Activated B cell treated with CpG ODN at 0.5 μM for 24 hours (primary cell): Measurements from ENCODE around the gene GCNA. TPM values are rescaled to one million over a fixed set of nuclear protein-coding genes. Genes with fewer than 3 reads are reported as not detected.
"Not testable (repeated sequence)": the region's sequence is repeated elsewhere in the genome, so short reads cannot be mapped to it uniquely, and the experiment has no call there.

ENCODE experiments used
- ATAC-seq: fragments of 200-7000 bp; cut with Tn5 transposase; one replicate; pipeline ENCODE4 v1.10.0; 2021; ENCODE audit warnings: low read depth, mild to moderate bottlenecking, moderate library complexity
- CTCF ChIA-PET: fragments of 350-600 bp; sonication (Branson Sonifier 250); formaldehyde crosslinking; loops from one replicate; lab custom pipeline; 2021; ENCODE audit warnings: antibody characterized with exemption; lab: Charles Lee
- POLR2A ChIA-PET: fragments of 350-600 bp; sonication (Branson Sonifier 250); formaldehyde crosslinking; loops from one replicate; lab custom pipeline; 2021; ENCODE audit warnings: antibody characterized with exemption; lab: Charles Lee
- DNase-seq: peaks from one replicate; pipeline ENCODE4 v3.0.0; 2022
- H3K27ac Mint-ChIP-seq: one replicate; pipeline ENCODE4 v1.8.0; 2020; ENCODE audit warnings: mixed read lengths
- H3K27me3 Mint-ChIP-seq: one replicate; pipeline ENCODE4 v1.8.0; 2021; ENCODE audit warnings: mixed read lengths
- H3K36me3 Mint-ChIP-seq: one replicate; pipeline ENCODE4 v1.8.0; 2021; ENCODE audit warnings: low read depth, mixed read lengths
- H3K4me1 Mint-ChIP-seq: one replicate; pipeline ENCODE4 v1.8.0; 2021; ENCODE audit warnings: mixed read lengths
- H3K4me3 Mint-ChIP-seq: one replicate; pipeline ENCODE4 v1.8.0; 2020; ENCODE audit warnings: mild to moderate bottlenecking, mixed read lengths
- H3K9me3 Mint-ChIP-seq: one replicate; pipeline ENCODE4 v1.8.0; 2020; ENCODE audit warnings: mixed read lengths
- intact Hi-C: fragments of 100-400 bp; cut with micrococcal nuclease; formaldehyde crosslinking; loops from one replicate; pipeline ENCODE4 v1.15.1; 2024
- total RNA-seq: library from RNA; stranded (reverse); gene quantifications from 2 replicates; pipeline ENCODE4 v1.2.3, GENCODE V29; 2022
- TF ChIP-seq, protein P1 (sequence below): fragments of 200-600 bp; IDR thresholded peaks from one replicate; pipeline ENCODE4 v1.8.0; 2022; ENCODE audit warnings: antibody characterized with exemption, mild to moderate bottlenecking

Gene GCNA
- total RNA-seq, 1 donor from 2014 or later: 4.1 TPM

DNA sequence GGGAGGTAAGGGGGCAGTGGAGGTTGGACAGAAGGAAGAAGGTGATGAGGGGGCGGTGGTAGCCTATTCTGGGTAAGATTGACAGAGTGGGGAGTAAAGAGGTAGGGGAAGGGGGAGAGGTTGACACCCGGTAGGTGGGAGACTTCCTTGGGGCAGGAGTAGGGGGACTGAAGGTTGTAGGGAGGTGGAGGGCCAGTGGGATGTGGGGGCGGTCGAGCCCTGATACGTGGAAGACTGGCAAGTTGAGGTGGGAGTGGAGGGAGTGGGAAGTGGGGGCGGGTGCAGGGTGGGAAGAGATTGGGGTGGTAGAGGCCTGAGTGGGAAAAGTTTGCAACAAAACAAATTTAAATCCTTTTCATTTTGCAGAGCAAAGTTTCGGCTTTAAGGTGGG lies 1.7 kb downstream of the GCNA start:
- no peak for DNase-seq
- Mint-ChIP-seq H3K4me3 (no peak overlapping the region), H3K9me3 (no peaks in the 10 kb centered on the region), H3K4me1 (no peaks in the 10 kb centered on the region), H3K27me3 (no peaks in the 10 kb centered on the region), H3K36me3 (peaks cover 32% of the 10 kb centered on the region), H3K27ac (no peak overlapping the region)
- ATAC-seq: no peak
- intact Hi-C loops: no loop called here
- CTCF ChIA-PET: no interaction called here
- POLR2A ChIA-PET: no interaction called here
- TF ChIP-seq, protein P1, sequence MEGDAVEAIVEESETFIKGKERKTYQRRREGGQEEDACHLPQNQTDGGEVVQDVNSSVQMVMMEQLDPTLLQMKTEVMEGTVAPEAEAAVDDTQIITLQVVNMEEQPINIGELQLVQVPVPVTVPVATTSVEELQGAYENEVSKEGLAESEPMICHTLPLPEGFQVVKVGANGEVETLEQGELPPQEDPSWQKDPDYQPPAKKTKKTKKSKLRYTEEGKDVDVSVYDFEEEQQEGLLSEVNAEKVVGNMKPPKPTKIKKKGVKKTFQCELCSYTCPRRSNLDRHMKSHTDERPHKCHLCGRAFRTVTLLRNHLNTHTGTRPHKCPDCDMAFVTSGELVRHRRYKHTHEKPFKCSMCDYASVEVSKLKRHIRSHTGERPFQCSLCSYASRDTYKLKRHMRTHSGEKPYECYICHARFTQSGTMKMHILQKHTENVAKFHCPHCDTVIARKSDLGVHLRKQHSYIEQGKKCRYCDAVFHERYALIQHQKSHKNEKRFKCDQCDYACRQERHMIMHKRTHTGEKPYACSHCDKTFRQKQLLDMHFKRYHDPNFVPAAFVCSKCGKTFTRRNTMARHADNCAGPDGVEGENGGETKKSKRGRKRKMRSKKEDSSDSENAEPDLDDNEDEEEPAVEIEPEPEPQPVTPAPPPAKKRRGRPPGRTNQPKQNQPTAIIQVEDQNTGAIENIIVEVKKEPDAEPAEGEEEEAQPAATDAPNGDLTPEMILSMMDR: no peak

DNA sequence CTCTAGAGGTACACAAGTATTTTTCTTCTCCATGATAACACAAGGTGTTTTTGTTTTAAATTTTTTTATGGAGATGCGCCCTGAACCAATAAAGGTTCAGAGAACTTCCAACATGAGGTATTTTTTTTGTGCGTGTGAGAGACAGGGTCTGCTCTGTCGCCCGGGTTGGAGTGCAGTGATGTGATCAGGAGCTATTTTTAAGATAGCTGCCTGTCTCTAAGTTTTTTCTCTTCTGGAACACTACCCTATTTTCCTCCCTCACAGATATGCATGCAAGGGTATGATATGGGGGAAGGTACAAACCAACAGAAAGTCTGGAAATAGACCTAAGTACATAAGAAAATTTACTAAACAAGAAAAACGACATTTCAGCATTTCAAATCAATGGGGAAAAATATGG lies 3.0 kb downstream of the GCNA start:
- Mint-ChIP-seq H3K27me3 (no peaks in the 10 kb centered on the region), H3K4me3 (no peak overlapping the region), H3K27ac (no peak overlapping the region), H3K9me3 (no peaks in the 10 kb centered on the region), H3K36me3 (peaks cover 25% of the 10 kb centered on the region), H3K4me1 (no peaks in the 10 kb centered on the region)
- intact Hi-C loops: no loop called here
- ChIA-PET CTCF (no interaction called here), POLR2A (no interaction called here)
- TF ChIP-seq, protein P1: no peak
- ATAC-seq (no peak), DNase-seq (no peak)

DNA sequence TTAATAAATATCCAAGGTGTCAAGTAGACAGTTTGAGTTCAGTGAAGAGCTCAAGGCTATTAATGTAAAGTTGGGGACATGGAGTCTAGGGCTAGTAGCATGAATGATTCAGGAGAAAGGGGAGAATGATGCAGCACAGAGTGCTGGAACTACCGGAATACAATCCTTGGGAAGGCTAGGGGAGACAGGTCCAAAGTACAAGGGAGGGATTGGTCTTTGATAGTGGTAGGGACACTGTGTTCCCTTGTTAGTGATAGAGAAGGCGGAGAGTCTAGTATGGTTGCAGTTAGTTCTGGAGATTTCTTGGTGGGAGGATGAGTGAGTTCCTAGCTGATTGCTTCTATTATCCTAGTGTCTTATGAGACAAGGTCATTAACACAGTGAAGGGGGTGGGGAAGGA lies 8.7 kb downstream of the GCNA start:
- Mint-ChIP-seq H3K4me3 (no peak overlapping the region), H3K27me3 (no peaks in the 10 kb centered on the region), H3K27ac (no peak overlapping the region), H3K4me1 (no peaks in the 10 kb centered on the region), H3K36me3 (peaks cover 7% of the 10 kb centered on the region), H3K9me3 (no peaks in the 10 kb centered on the region)
- CTCF ChIA-PET: no interaction called here
- TF ChIP-seq, protein P1: no peak
- no peak for ATAC-seq
- no peak for DNase-seq
- intact Hi-C loops: no loop called here
- POLR2A ChIA-PET: no interaction called here

DNA sequence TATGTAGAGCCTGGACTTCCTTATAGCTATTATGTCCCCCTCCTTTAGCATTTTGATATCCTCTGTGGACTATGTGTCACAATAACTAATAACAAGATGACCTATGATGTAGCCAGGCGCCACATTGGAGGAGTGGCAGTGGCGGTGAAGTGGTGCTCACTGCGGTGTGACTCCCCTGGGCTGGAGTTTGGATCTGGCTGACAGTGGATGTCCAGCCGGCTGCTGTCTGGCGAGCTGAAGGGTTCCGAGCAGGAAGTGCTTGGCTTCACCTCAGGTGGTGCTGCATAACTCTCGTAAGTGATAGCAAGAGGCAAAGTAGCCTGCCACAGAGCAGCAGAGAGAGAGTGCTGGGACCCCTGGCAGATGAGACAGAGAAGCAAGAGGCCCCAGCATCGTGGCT lies 15.0 kb downstream of the GCNA start:
- H3K4me3 Mint-ChIP-seq, DNase-seq, H3K27me3 Mint-ChIP-seq, H3K27ac Mint-ChIP-seq, ATAC-seq, H3K4me1 Mint-ChIP-seq, H3K9me3 Mint-ChIP-seq, intact Hi-C loops, CTCF ChIA-PET, POLR2A ChIA-PET: not testable (repeated sequence)
- H3K36me3 Mint-ChIP-seq: peaks cover 23% of the 10 kb centered on the region

DNA sequence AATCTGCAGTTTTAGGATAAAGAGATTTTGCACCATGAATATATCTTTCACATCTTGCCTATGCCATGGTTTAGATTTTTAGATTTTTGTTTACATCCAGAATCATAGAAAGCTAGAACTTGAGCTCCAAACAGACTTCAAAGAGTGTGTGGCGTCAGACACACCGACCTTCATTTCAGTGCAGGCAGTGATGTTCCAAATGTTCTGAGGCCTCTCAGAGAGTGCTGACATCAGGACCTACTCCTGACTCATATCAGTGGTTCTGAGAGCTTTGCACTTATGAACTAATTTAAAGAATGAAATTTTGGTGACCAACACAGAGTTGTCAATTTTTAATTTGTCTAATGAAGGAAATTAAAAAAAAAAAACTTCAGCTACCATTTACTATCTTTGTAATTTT lies 21.7 kb downstream of the GCNA start:
- intact Hi-C loops: no loop called here
- Mint-ChIP-seq H3K27ac (no peak overlapping the region), H3K4me1 (no peaks in the 10 kb centered on the region), H3K4me3 (no peak overlapping the region), H3K36me3 (peaks cover 70% of the 10 kb centered on the region), H3K27me3 (no peaks in the 10 kb centered on the region), H3K9me3 (no peaks in the 10 kb centered on the region)
- TF ChIP-seq, protein P1: no peak
- ATAC-seq (no peak), DNase-seq (no peak)
- POLR2A ChIA-PET: no interaction called here
- CTCF ChIA-PET: no interaction called here

DNA sequence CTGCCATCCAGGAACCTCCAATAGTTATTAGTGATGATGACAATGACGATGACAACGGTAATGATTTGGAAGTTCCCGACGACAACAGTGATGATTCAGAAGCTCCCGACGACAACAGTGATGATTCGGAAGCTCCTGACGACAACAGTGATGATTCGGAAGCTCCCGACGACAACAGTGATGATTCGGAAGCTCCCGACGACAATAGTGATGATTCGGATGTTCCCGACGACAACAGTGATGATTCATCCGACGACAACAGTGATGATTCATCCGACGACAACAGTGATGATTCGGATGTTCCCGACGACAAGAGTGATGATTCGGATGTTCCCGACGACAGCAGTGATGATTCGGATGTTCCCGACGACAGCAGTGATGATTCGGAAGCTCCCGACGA lies 25.4 kb downstream of the GCNA start:
- H3K27me3 Mint-ChIP-seq: no peaks in the 10 kb centered on the region
- no peak overlapping the region for H3K4me3 Mint-ChIP-seq
- POLR2A ChIA-PET: no interaction called here
- CTCF ChIA-PET: no interaction called here
- no peak for ATAC-seq
- H3K36me3 Mint-ChIP-seq: peaks cover 71% of the 10 kb centered on the region
- DNase-seq: no peak
- TF ChIP-seq, protein P1: no peak
- no peak overlapping the region for H3K27ac Mint-ChIP-seq
- H3K4me1 Mint-ChIP-seq: peaks cover 20% of the 10 kb centered on the region
- no peaks in the 10 kb centered on the region for H3K9me3 Mint-ChIP-seq
- intact Hi-C loops: no loop called here
